GM19468 (cell line): ENCODE measurements around the gene MTG2.

Experiments
- ATAC-seq: cut with Tn5 transposase; IDR thresholded peaks from one replicate; pipeline ENCODE4 v1.9.1; 2021; ENCODE audit warnings: mild to moderate bottlenecking, moderate library complexity, moderate number of reproducible peaks; ENCODE audit not compliant: unreplicated experiment; ENCODE audit errors: extremely low read depth

The MTG2 gene

DNA sequence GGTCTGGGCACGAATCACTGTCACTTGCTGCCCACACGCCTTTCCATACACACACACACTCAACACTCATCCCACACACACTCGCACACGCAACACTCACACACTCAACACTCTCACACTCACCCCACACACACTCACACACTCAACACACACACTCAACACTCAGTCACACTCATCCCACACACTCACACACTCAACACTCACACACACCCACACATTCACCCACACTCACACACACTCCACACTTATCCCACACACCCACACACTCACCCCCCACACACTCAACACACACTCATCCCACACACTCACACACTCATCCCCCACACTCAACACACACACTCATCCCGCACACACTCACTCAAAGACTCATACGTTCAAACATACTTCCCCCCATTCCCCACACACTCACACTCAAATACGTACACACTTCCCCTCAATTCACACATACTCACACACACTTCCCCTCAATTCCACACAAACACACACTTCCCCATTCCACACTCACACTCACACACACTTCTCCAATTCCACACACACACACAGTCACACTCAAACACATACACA lies 46.2 kb downstream of the MTG2 start:
- ATAC-seq: no peak

DNA sequence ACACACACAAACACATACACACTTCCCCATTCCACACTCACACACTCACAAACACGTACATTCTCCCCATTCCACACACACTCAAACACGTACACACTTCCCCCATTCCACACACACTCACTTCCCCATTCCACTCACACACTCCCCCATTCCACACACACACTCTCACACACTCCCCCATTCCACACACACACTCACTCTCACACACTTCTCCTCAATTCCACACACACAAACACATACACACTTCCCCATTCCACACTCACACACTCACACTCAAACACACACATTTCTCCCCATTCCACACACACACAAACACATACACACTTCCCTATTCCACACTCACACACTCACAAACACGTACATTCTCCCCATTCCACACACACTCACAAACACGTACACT lies 46.8 kb downstream of the MTG2 start:
- ATAC-seq: no peak

DNA sequence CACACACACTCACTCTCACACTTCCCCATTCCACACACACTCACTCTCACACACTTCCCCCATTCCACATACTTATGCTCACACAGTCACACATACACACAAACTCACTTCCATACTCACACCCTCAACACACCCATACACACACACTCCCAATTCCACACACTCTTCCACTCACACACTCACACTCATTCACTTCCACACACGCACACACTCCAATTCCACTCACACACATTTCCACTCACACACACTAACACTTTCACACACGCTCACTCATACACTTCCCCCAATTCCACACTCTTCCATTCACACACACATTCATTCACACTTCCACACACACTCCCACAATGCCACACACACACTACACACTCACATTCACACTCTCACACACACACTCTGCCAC lies 47.4 kb downstream of the MTG2 start:
- no peak for ATAC-seq

DNA sequence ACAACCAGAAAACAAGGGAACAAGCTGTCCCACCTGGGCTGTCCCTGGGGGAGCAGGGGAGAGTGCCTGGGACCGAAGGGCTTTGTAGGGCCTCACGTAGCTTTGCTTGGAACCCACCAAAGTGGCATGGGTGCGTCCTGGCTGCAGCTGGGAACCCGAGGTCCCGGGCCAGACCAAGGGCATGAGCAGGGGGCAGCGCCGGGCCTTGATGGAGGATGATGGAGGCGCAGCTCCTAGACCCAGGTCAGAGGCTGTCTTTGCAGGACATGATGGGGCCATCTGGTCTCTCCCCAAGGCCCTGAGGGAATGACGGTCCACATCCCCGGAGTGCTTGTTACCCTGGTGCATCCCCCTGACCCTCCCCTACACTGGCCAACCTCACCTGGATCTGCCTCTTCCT lies 47.9 kb downstream of the MTG2 start:
- no peak for ATAC-seq

DNA sequence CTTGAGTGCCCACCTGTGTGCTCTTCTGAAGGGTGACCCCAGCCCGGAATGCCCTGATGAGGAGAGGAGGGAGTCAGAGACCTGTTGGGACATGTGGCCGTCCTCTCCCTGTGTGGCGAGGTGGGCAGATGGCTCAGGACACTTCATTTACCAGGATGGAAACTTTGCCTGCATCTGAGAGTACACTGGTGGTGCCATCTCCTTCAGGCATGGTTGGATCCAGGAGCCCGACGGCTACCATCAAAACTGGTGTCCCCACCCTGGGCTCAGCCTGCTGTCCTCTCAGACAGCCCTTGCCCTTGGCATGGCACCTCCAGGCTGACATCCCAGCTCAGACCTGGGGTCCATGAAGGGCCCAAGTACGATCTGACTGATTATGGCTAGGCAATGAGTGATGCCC lies 48.5 kb downstream of the MTG2 start:
- no peak for ATAC-seq

DNA sequence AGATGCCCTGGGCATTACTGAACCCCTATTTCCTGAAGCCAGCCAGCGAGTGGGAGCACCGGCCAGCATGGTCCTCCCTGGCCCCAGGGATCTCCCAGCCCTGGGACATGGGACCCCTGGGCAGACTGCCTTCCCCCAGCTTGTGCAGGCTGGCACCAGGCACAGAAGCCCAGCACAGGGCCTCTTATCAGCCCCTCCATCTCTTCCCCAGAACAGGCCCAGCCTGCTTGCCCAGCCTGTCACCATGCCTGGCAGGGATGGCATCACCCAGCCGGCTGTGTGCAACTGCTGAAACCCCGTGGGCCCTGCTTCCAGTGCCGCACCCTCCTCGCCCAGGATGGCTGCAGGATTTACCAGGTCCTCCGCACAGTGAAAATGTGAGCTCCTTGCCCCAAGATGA lies 49.4 kb downstream of the MTG2 start:
- no peak for ATAC-seq

DNA sequence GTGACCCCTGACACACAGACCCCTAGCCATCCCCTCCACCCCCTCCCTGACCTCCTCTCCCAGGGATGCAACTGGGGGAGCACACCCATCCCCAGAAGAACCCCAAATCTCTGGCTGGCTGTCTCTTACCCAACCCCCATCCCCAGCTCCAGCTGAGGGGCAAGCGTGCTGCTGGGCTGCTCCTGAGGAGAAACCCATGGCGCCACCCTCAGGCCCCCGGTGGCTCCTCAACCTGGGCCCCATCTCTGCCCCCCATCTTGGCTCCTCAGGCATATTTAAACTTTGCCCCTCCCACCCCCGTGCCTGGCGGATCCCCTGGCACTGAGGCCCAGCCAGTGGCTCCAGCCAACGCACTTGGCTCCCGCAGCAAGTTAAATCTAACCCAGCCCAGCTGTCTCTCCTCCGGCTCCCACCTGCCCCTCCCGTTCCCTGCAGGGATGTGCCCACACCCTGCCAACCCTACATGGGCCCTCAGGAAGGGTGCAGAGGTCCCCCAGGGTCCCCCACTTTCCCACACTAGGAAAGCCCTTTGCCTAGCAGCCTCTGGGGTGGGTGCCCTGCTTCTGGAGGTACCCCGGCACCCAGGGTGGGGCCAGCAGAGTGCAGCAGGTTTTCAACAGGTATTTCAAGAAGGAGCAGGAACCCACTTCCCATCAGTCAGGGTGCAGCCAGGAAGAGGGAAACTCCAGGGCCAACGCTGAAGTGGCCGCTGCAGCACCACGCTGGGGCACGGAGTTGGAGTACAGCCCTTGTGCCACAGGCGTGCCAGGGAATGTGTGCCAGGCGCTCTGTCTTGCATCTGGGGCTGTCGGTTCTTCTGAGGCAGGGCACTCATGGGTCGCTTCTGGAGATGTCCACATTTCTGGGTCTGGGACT lies 50.2 kb downstream of the MTG2 start:
- ATAC-seq: no peak

DNA sequence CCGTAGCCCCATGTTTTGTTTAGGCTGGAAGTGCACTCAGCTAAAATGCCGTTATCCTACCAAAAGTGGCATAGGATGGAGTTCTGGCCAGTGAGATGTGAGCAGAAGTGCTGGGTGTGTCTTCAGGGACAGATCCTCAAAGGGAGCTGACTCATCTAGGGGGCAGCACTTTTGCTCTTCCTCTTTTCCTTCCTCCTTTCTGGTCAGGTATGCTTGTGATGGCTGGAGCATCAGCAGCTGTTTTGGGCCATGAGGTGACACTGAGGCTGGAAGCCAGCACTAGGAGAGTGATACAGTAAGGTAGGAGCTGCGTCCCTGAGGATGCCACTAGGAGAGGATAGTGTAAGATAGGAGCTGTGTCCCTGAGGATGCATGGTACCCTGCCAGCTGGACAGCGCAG lies 50.9 kb downstream of the MTG2 start:
- no peak for ATAC-seq

DNA sequence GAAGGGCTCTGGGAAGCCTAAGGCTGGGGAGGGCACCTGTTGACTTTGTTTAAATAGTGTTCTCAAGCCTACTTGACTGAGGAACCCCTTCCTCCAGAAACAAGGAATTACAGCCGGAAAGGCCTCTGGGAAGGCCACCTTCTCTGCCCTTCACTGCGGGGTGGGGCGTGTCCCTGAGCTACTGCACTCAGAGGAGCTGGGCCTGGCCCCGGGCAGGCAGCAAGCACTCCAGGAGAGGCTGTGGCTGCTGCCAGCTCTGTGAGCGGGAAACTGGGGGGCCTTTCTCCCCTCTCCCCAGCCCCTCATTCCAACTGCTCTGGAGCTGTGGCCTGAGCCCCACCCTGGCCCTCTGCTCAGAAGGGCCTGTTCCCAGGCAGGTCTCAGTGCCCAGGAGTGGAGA lies 51.5 kb downstream of the MTG2 start:
- no peak for ATAC-seq

DNA sequence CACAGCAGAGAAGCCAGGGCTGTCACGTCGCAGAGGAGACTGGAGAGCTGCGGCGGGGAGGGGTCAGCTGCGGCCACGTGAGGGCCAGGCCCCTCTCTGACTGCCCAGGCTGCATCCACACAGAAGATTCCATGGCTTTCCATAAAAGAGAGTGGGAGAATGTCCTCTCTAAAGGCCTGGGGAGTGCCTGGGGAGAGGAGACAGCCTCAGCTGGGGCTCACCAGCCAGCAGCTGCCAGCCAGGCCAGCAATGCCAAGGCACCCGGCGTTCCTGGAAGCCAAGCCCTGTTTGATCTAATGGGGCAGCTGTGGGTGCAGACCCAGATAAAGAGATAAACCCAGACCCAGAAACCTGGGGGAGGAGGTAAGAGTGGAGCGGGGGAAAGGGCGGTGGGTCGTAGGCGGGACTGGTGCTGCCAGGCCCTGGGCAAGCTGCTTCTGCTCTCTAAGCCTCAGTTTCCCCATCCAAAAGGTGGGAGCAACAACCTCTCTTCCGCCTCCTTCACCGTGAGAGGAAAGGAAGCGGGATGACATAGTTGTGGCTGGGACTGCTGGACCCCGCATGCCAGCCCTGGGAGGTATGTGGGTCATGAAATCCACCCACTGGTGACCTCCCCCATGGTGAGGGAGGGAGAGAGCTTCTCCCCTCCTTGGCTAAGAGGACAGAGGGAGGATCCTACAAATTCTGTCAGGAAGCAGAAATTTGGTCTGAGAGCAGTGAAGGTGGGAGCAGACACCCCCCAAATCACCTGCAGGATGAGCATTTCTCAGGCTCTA lies 52.4 kb downstream of the MTG2 start:
- ATAC-seq: no peak

DNA sequence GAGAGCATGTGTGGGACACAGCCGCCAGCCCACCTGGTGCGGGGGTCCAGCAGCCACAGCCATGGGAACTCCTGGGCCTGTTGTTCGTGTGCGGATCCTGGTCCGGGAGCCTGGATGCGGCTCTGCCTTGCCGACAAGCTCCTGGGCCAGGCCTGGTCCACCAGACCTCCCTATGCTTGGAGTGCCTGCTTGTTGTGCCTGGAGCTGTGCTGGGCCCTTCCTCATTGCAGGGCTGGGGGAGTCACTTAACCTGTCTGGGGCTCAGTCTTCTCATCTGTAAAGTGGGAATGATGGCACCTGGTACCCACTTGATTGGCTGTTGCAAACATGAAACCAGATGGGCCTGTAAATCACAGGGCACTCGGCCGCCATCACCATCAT lies 52.9 kb downstream of the MTG2 start:
- ATAC-seq: no peak

DNA sequence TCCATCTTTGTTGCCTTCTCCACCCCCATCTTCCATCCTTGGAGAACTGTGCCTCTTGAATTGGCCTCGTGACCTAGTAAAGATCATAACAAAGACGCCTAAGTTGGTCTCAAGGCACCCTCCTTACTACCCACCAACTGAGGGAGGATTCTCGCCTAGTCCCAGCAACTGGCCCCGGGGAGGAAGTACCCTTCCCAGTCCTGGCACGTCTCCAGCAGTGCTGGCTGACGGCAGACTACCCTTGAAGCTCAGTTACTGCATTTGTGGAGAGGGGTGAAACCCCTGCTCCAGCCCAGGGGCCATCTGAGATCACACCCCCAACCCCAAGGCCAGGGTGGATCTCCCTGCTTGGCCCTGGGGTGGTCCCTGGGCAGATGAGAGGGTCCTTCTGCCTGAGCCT lies 53.4 kb downstream of the MTG2 start:
- no peak for ATAC-seq

DNA sequence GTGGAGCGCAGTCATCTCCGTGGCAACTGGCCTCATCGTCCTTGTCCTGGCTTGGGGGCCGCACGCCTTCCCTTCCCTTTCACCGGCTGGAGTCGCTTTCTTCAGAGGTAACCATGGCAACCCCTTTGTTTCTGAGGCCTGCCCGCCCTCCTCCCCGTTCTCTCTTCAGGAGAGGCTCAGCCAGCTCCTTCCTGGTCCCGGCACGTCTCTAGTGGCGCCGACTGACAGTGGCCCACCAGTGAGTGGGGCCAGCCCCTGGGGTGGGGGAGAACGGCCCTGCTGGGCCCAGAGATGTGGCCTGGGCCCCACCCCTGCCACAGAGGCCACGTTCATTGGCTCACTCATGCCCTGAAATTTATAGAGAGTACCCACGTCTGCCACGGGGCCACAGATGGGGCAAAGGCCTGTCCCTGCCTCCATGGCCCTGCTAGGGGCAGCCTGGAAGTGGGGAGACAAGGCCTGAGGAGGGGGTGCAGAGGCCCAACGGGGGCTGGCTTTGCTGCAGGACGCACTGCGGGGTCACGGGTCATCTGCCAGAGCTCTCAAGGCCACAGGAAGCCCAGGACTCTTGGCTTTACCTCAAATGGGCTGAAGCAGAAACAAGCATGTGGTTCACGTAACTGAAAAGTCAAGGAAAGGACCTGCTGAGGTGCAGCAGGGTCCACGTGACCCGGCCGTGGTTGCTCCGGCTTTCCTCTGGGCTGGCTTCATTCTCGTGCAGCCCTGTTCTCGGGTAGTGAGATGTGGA lies 54.1 kb downstream of the MTG2 start:
- no peak for ATAC-seq

DNA sequence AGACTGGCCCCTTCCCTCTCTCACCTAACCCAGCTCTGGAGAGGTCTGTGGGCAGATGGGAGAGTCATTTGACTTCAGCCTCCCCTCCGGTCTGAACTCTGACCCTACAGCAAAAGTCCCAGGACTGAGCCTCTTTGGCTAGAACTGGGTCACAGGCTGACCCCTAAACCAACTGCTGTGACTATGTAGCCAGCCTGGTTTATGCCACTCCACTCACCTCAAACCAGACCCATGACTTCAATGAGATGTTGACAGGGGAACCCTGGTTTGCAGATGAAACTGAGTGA lies 54.6 kb downstream of the MTG2 start:
- no peak for ATAC-seq

DNA sequence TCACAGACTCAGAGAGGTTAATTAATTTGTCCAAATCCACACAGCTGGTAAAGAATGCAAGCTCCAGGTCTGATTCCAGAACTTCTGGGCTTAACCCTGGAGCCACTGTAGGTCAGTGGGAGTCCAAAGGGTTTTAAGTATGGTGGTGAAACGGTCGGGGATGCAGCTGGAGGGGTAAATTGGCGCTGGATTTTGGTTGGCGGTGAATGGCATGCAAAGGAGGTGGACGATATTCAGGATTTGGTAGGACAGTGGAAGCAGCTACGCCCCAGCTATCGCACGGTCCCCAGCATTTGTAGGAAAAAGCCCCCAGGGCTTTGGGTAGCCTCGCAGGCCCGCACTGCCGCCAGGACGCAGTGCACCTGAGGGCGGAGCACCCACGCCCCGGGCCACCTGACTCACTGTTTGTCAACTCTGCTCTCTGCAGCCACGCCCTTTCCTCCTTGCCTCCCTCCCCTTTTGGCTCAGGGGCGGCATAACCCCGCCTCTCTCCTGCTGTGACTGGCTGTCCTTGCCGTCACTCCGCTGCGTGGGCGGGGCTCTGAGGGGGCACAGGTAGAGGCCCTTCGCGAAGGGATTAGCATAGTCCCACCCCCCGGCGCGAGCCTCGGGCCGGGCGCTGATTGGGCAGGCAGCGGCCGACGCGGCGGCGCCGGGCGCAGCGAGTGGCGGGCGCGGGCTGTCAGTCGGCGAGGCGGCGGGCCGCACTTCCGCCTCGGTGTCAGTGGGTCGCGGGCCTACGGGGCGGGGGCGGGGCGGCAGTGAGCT lies 55.2 kb downstream of the MTG2 start, which contains the start of gene OSBPL2:
OSBPL2 (plus strand) TSS at position 721 of the 768 bp plus-strand sequence. CDS start 17,664 bp downstream, outside the sequence.
- ATAC-seq: peak; percentile 98

DNA sequence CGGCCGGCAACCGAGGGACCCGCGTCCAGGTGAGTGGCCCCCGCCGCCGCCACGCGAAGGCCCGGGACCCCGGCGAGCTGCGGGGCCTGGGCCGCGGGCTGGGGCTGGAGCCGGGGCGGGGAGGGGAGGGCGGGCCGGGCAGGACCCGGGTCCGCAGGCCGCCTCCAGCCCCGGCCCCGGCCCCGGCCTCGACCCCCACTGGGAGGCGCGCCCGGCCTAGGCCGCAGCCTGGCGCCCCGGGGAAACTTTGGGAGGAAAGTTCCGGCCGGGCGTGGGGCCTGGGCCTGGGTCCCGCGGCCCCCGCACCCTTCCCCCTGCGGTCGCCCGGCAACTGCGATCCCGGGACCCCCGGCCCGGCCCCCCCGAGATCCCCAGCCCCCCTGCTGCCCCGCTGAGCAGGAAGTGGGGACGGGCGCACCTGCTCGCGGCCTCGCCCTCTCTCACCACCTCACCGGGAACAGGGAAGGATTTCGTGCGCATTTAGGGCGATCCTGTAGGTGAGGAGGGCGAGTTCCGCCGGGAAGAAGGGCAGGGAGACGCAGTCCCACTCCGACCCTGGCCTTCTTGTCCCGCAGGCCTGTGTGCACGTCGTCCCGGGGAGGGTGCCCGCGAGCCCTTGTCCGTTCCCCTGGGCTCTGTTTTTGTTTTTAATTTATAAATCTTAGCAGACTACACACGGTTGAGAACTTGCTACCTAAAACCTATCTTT lies 55.9 kb downstream of the MTG2 start:
- ATAC-seq: no peak

DNA sequence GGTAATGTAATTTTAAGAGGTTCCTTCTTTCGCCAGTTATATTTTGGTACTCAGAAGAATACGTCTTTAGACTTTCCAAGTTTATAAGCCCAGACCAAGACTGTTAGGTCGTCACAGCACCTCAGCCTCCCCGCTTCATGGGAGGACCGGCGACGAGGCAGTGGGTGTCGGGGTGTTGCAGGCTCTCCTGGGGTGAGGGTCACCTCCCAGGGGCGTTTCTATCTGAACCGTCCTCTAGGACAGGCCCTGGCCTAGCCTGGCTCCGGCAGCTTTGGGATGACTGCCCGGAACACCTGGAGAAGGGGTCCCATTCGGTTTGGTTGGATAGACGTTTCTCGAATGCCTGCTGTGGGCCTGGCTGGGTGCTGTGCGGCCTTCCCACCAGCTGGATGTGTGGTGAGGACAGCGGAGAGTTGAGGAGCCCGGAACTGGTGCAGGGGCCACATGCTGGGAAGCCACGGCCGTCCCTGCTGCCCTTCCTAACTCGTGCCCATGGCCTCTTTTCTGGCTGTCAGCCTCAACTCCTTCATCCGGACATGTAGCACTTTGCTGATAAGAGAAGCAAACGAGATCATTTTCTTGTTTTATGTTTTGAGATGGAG lies 56.6 kb downstream of the MTG2 start:
- no peak for ATAC-seq

DNA sequence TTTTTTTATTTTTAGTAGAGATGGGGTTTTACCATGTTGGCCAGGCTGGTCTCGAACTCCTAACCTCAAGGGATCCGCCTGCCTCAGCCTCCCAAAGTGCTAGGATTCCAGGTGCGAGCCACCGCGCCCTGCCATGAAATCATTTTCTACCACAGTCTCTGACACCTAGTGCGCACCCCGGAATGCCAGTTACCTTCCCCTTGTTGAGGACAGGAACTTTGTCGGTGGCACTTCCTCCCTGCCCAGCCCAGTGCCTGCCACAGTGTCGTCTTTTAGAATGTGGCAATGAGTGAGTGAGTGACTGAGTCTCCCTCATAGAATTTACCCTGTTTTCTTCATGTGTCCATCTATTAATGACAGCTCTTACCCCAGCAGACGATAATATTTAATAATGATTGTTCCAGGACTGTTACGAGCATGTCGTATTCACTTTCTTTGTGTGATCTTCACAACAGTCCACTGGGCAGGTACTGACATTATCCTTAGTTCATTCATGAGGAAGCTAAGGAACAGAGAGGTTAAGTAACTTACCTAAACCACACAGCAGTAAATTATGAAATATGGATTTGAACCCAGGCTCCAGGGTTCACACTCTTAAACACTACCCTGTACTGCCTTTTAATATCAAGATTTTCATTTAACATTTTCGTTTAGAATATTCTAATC lies 57.3 kb downstream of the MTG2 start:
- ATAC-seq: no peak
